Measurements from ENCODE around the gene MZT1.

DNA sequence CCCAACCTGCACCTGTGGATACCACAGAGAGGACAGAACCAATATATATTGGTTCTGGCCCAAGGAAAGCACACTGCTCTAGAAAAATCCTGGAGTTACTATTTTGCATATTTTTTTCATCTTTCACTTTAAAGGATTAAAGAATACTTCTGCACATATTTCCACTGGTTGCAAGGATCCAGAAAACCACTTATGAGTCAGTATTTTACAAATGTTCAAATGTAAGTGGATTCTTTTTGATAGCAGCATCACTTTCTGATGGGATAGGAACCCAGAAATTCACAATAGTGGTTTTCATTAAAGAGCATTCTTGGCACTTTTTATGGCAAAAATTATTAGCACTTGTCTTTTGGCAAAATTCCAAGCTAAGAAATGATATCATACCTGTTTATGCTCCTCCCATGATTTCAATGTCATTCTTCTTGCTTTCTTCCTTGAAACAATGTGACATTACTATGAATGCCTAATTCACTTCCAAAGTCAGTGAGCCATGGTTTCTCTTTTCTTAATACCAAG, 38.2 kb downstream of the MZT1 start:
- TF ChIP-seq, protein P1, sequence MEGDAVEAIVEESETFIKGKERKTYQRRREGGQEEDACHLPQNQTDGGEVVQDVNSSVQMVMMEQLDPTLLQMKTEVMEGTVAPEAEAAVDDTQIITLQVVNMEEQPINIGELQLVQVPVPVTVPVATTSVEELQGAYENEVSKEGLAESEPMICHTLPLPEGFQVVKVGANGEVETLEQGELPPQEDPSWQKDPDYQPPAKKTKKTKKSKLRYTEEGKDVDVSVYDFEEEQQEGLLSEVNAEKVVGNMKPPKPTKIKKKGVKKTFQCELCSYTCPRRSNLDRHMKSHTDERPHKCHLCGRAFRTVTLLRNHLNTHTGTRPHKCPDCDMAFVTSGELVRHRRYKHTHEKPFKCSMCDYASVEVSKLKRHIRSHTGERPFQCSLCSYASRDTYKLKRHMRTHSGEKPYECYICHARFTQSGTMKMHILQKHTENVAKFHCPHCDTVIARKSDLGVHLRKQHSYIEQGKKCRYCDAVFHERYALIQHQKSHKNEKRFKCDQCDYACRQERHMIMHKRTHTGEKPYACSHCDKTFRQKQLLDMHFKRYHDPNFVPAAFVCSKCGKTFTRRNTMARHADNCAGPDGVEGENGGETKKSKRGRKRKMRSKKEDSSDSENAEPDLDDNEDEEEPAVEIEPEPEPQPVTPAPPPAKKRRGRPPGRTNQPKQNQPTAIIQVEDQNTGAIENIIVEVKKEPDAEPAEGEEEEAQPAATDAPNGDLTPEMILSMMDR (IDR thresholded peaks at IDR 0.05; ENCODE audit: low read depth, low read length, poor library complexity, severe bottlenecking), result no peak
- TF ChIP-seq EZH2phosphoT487 (IDR thresholded peaks at IDR 0.05; ENCODE audit: borderline replicate concordance, low read length), result no peak

All from DOHH2 (cell line).